ENCODE measurements around the gene GPR78. TPM values are rescaled to one million over a fixed set of nuclear protein-coding genes. Genes with fewer than 3 reads are reported as not detected.

The GPR78 gene
- total RNA-seq, 2 experiments from 2014 or later, result not detected

GRCh38 chr4:8540991-8541390 is 39.2 kb upstream of the GPR78 start:
- Histone ChIP-seq H3K27me3 (ENCODE audit: control insufficient read depth in 1 of 2, insufficient read depth in 2 of 2, low read length in 2 of 2) (no peaks in the 10 kb centered on the region), H3K4me1 (ENCODE audit: insufficient read depth, low read length) (peaks cover 10% of the 10 kb centered on the region), H3K4me3 (ENCODE audit: low read length) (no peak overlapping the region), H3K36me3 (ENCODE audit: insufficient read depth, low read length) (no peaks in the 10 kb centered on the region), H3K9me3 (ENCODE audit: control insufficient read depth in 1 of 2, insufficient read depth in 1 of 2, low read length in 2 of 2) (no peaks in the 10 kb centered on the region), H3K27ac (ENCODE audit: low read depth in 1 of 2, low read length in 2 of 2) (no peak overlapping the region)
- no peak for ATAC-seq (ENCODE audit: poor library complexity)
- H3K27me3 Mint-ChIP-seq, result no peaks in the 10 kb centered on the region
- no peak overlapping the region for H3K27ac Mint-ChIP-seq
- POLR2A ChIA-PET, result no interaction called here
- TF ChIP-seq CTCF (IDR thresholded peaks at IDR 0.05), result no peak
- H3K9me3 Mint-ChIP-seq, result no peaks in the 10 kb centered on the region
- H3K36me3 Mint-ChIP-seq (ENCODE audit: low read depth), result no peaks in the 10 kb centered on the region
- no peak overlapping the region for H3K4me3 Mint-ChIP-seq
- intact Hi-C loops (cut with DNase I, micrococcal nuclease), result no loop called here
- DNase-seq, result no peak
- H3K4me1 Mint-ChIP-seq (ENCODE audit: low read depth), result peaks cover 10% of the 10 kb centered on the region
- CTCF ChIA-PET, result no interaction called here

GRCh38 chr4:8541981-8542715 is 38.0 kb upstream of the GPR78 start:
- POLR2A ChIA-PET, result no interaction called here
- CTCF ChIA-PET, result no interaction called here
- Mint-ChIP-seq H3K36me3 (ENCODE audit: low read depth) (no peaks in the 10 kb centered on the region), H3K4me3 (no peak overlapping the region), H3K4me1 (ENCODE audit: low read depth) (peaks cover 10% of the 10 kb centered on the region), H3K9me3 (no peaks in the 10 kb centered on the region), H3K27me3 (no peaks in the 10 kb centered on the region), H3K27ac (no peak overlapping the region)
- H3K27ac ChIP-seq (ENCODE audit: low read depth in 1 of 2, low read length in 2 of 2), result no peak overlapping the region
- DNase-seq, result no peak
- no peak for TF ChIP-seq CTCF (IDR thresholded peaks at IDR 0.05)
- no peaks in the 10 kb centered on the region for H3K9me3 ChIP-seq (ENCODE audit: control insufficient read depth in 1 of 2, insufficient read depth in 1 of 2, low read length in 2 of 2)
- peaks cover 10% of the 10 kb centered on the region for H3K4me1 ChIP-seq (ENCODE audit: insufficient read depth, low read length)
- intact Hi-C loops (cut with DNase I, micrococcal nuclease), result no loop called here
- no peak for ATAC-seq (ENCODE audit: poor library complexity)
- H3K36me3 ChIP-seq (ENCODE audit: insufficient read depth, low read length), result no peaks in the 10 kb centered on the region
- no peaks in the 10 kb centered on the region for H3K27me3 ChIP-seq (ENCODE audit: control insufficient read depth in 1 of 2, insufficient read depth in 2 of 2, low read length in 2 of 2)
- no peak overlapping the region for H3K4me3 ChIP-seq (ENCODE audit: low read length)

GRCh38 chr4:8542776-8543525 is 37.2 kb upstream of the GPR78 start:
- Mint-ChIP-seq H3K9me3 (no peaks in the 10 kb centered on the region), H3K4me1 (ENCODE audit: low read depth) (peaks cover 10% of the 10 kb centered on the region), H3K27ac (no peak overlapping the region), H3K27me3 (no peaks in the 10 kb centered on the region), H3K36me3 (ENCODE audit: low read depth) (no peaks in the 10 kb centered on the region), H3K4me3 (no peak overlapping the region)
- Histone ChIP-seq H3K4me1 (ENCODE audit: insufficient read depth, low read length) (peaks cover 10% of the 10 kb centered on the region), H3K36me3 (ENCODE audit: insufficient read depth, low read length) (no peaks in the 10 kb centered on the region), H3K9me3 (ENCODE audit: control insufficient read depth in 1 of 2, insufficient read depth in 1 of 2, low read length in 2 of 2) (no peaks in the 10 kb centered on the region), H3K27me3 (ENCODE audit: control insufficient read depth in 1 of 2, insufficient read depth in 2 of 2, low read length in 2 of 2) (no peaks in the 10 kb centered on the region), H3K27ac (ENCODE audit: low read depth in 1 of 2, low read length in 2 of 2) (no peak overlapping the region), H3K4me3 (ENCODE audit: low read length) (no peak overlapping the region)
- TF ChIP-seq CTCF (IDR thresholded peaks at IDR 0.05), result no peak
- intact Hi-C loops (cut with DNase I, micrococcal nuclease), result no loop called here
- ATAC-seq (ENCODE audit: poor library complexity) (no peak), DNase-seq (no peak)
- ChIA-PET CTCF (no interaction called here), POLR2A (no interaction called here)

Data from CD4-positive, alpha-beta T cell (primary cell).